ENCODE results near the gene MYLK4. TPM values are rescaled to one million over a fixed set of nuclear protein-coding genes. Genes with fewer than 3 reads are reported as not detected.

MYLK4 gene
- total RNA-seq, 6 experiments from 2014 or later = 0.10 to 0.21 (median 0.12) TPM

DNA sequence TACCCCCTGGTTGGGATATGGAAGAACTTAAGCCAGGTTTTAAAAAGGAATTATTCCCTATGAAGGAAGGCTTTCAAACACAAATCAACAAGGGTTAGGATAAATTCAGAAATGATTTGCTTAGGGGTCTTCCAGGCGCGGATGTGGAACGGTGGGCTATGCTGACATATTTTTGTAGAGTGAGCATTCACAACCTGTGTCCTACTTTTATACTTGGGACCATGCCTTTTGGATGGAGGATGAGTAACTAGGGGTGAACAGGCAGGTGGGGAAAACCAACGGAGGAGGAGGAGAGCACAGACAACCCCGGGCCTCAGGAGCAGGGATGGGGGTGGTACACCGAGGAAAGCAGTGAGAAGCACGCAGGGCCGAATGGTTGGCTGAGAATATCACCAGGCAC lies 5.9 kb downstream of the MYLK4 start:
- Mint-ChIP-seq H3K9me3 (no peaks in the 10 kb centered on the region), H3K27me3 (ENCODE audit: insufficient read depth) (no peaks in the 10 kb centered on the region; the same call in 1 of the 2 replicates), H3K4me1 (ENCODE audit: low read depth) (peaks cover 24% of the 10 kb centered on the region), H3K36me3 (ENCODE audit: low read depth) (no peaks in the 10 kb centered on the region), H3K4me3 (no peak overlapping the region), H3K27ac (no peak overlapping the region)
- no peak for DNase-seq
- TF ChIP-seq, protein P1, sequence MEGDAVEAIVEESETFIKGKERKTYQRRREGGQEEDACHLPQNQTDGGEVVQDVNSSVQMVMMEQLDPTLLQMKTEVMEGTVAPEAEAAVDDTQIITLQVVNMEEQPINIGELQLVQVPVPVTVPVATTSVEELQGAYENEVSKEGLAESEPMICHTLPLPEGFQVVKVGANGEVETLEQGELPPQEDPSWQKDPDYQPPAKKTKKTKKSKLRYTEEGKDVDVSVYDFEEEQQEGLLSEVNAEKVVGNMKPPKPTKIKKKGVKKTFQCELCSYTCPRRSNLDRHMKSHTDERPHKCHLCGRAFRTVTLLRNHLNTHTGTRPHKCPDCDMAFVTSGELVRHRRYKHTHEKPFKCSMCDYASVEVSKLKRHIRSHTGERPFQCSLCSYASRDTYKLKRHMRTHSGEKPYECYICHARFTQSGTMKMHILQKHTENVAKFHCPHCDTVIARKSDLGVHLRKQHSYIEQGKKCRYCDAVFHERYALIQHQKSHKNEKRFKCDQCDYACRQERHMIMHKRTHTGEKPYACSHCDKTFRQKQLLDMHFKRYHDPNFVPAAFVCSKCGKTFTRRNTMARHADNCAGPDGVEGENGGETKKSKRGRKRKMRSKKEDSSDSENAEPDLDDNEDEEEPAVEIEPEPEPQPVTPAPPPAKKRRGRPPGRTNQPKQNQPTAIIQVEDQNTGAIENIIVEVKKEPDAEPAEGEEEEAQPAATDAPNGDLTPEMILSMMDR (IDR thresholded peaks at IDR 0.05) = no peak

DNA sequence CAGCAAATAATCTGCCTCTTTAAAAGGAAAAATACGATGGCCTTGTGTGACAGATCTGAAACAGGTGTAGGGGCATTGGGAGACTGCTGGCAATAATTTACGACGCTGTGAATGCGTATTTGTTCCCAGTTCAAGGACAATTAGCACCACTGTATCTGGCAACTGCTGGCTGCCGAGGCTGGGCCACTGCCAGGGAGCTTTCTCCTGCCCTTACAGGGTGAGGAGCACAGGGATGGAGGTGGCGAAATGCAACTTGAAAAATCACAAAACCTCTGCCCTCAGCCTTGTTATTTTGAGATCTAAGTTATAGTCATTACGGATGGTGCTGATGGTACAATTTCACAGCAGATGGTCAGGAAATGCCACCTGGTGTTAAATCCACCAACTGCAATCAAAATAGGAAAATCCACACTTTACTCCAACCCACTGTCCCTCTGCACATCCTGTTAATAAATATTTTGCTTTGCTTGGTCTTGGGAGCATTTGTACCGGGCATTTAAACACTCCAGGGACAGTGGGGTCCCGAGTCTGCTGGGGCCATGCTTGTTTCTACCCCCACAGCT lies 6.4 kb downstream of the MYLK4 start:
- TF ChIP-seq, protein P1 (IDR thresholded peaks at IDR 0.05) = peak; percentile 71
- no peaks in the 10 kb centered on the region for H3K36me3 Mint-ChIP-seq (ENCODE audit: low read depth)
- H3K4me1 Mint-ChIP-seq (ENCODE audit: low read depth) = peaks cover 27% of the 10 kb centered on the region
- H3K27me3 Mint-ChIP-seq (ENCODE audit: insufficient read depth) = no peaks in the 10 kb centered on the region; the same call in 1 of the 2 replicates
- peak; percentile 14 for DNase-seq
- H3K27ac Mint-ChIP-seq = no peak overlapping the region
- no peaks in the 10 kb centered on the region for H3K9me3 Mint-ChIP-seq
- no peak overlapping the region for H3K4me3 Mint-ChIP-seq

DNA sequence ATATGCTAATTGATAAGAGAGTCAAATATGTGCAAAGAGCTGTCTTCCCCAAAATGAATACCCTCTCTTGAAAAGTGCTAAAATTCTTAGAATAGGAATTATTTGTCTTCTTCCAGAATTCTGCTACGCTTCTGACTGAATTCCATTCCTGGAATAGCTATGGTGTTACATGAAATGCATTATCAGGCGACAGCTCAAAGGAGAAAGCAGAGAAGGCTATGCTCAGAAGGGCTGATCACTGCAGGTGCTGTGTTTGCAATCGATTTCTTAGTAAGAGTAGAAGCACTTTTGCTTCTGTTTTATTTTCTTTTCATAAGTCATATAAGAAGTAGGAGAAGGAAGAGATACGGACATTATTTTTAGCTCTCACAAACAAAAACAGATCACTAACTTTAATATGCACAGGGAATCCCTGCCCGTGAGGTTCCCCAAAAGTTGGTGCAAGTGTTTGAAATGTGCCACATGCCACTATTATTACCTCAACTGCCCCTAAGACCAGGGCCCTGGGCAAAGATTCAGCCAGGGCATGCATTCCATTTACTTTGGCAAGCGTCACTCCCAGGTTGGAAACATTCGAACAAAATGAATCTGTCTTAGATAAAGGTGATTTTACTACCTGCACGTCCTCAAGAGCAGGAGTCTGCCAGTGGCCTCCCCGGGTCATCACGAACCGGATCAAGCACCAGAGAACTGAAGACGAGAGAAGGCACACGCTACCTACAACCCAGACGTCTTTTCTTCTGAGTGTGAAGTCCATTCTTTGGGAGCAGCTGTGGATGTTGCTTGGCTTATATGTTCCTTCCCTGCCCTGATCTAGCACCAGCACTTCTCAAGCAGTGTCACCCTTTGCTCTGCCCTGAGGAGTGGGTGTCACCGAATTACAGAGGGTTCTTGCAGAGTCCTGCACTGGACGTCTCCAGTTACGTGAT lies 7.2 kb downstream of the MYLK4 start:
- Mint-ChIP-seq H3K27ac (no peak overlapping the region), H3K9me3 (no peaks in the 10 kb centered on the region), H3K36me3 (ENCODE audit: low read depth) (no peaks in the 10 kb centered on the region), H3K27me3 (ENCODE audit: insufficient read depth) (no peaks in the 10 kb centered on the region; the same call in 1 of the 2 replicates), H3K4me3 (no peak overlapping the region), H3K4me1 (ENCODE audit: low read depth) (peaks cover 32% of the 10 kb centered on the region)
- TF ChIP-seq, protein P1 (IDR thresholded peaks at IDR 0.05) = no peak
- DNase-seq = no peak

DNA sequence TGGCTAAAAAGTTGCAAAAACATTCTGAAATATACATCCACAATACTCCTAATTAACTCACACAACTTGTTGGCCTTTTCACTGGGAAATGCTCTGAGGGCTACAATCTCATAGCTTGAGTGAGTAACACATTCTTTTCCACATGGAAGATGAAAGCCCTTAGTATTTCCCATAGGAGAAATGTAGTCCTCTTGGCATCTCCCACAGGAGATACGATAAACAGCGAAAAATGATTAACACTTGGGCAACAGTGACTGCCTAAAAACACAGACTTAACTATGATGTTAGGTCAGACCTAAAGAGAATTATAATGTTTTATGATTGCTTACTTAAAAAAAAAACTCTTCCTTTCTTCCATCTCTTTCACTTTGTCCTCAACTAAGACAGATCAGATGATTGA lies 9.0 kb downstream of the MYLK4 start:
- Mint-ChIP-seq H3K4me3 (no peak overlapping the region), H3K27me3 (ENCODE audit: insufficient read depth) (no peaks in the 10 kb centered on the region; the same call in 1 of the 2 replicates), H3K27ac (no peak overlapping the region), H3K4me1 (ENCODE audit: low read depth) (peaks cover 37% of the 10 kb centered on the region), H3K36me3 (ENCODE audit: low read depth) (no peaks in the 10 kb centered on the region), H3K9me3 (no peaks in the 10 kb centered on the region)
- DNase-seq = no peak
- TF ChIP-seq, protein P1 (IDR thresholded peaks at IDR 0.05) = no peak

DNA sequence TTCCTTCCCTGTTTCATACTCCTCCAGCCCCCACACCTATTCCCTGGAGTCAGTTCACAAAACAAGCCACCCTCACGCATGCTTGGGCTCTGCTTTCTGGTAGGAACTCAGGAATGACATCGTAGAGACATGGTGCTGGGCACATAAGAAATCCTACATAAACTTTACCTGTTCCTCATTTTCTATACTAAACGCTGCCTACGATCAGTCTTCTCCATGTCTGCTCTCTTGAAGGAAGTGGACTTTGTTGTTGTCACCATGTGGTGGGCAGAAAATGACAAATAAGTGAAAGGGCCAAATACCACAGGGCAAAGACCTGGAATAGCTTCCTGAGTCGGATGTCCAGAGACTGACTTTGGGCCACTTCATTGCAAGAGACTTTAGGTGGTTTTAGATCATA lies 10.1 kb downstream of the MYLK4 start:
- no peak for DNase-seq

More for the DNA sequence above, 10.1 kb downstream of the MYLK4 start:
- Mint-ChIP-seq H3K27me3 (ENCODE audit: insufficient read depth) (no peaks in the 10 kb centered on the region; the same call in 1 of the 2 replicates), H3K36me3 (ENCODE audit: low read depth) (no peaks in the 10 kb centered on the region), H3K27ac (no peak overlapping the region), H3K4me1 (ENCODE audit: low read depth) (peaks cover 37% of the 10 kb centered on the region), H3K4me3 (no peak overlapping the region), H3K9me3 (no peaks in the 10 kb centered on the region)
- TF ChIP-seq, protein P1 (IDR thresholded peaks at IDR 0.05) = no peak
